Caco-2 (cell line): ENCODE results near the gene ACO1. TPM values are rescaled to one million over a fixed set of nuclear protein-coding genes. Genes with fewer than 3 reads are reported as not detected.

Experiments
- BruUV-seq: library from RNA; stranded (reverse); fragments of 400-500 nt; replicated peaks from 2 replicates; lab custom pipeline; 2021; lab: Mats Ljungman, UMichigan
- CTCF ChIA-PET: fragments of 300-600 bp; sonication (Branson Sonifier 250); formaldehyde crosslinking; loops from one replicate; lab custom pipeline; 2022; ENCODE audit warnings: antibody characterized with exemption; lab: Charles Lee
- POLR2A ChIA-PET: fragments of 300-600 bp; sonication (Branson Sonifier 250); formaldehyde crosslinking; loops from one replicate; lab custom pipeline; 2022; ENCODE audit warnings: antibody characterized with exemption; lab: Charles Lee
- DNase-seq, 2 experiments: peaks; one replicate each; pipeline versions ENCODE4 v3.0.0 to v3.0.0-alpha.2; 2020 to 2022
- H3K27me3 ChIP-seq: replicated peaks from 2 replicates; pipeline ENCODE4 v1.6.0; 2011; ENCODE audit warnings: low read length; ENCODE audit not compliant: control insufficient read depth, insufficient read depth
- H3K36me3 ChIP-seq: 2 replicates; pipeline ENCODE4 v1.5.1; 2011; ENCODE audit warnings: low read length; ENCODE audit not compliant: control insufficient read depth, insufficient read depth
- H3K4me1 ChIP-seq: fragments of 250-450 bp; sonication (Bioruptor Pico); 2 replicates; pipeline ENCODE4 v1.5.1; 2020; ENCODE audit warnings: mild to moderate bottlenecking
- H3K4me3 ChIP-seq: 2 replicates; pipeline ENCODE4 v1.5.1; 2011; ENCODE audit warnings: low read depth, mild to moderate bottlenecking, control low read depth, low read length
- H3K9me3 ChIP-seq: fragments of 250-450 bp; sonication (Bioruptor Pico); 2 replicates; pipeline ENCODE4 v1.5.1; 2020; ENCODE audit warnings: mild to moderate bottlenecking, moderate library complexity
- H3K27ac Mint-ChIP-seq: one replicate; pipeline ENCODE4 v1.8.0; 2022; ENCODE audit warnings: mixed read lengths; ENCODE audit not compliant: unreplicated experiment
- H3K27me3 Mint-ChIP-seq: one replicate; pipeline ENCODE4 v1.8.0; 2022; ENCODE audit warnings: mixed read lengths; ENCODE audit not compliant: insufficient read depth, unreplicated experiment
- H3K36me3 Mint-ChIP-seq: one replicate; pipeline ENCODE4 v1.8.0; 2022; ENCODE audit warnings: mild to moderate bottlenecking, mixed read lengths; ENCODE audit not compliant: insufficient read depth, unreplicated experiment
- H3K4me1 Mint-ChIP-seq: one replicate; pipeline ENCODE4 v1.8.0; 2022; ENCODE audit warnings: low read depth, mixed read lengths; ENCODE audit not compliant: unreplicated experiment
- H3K4me3 Mint-ChIP-seq: one replicate; pipeline ENCODE4 v1.8.0; 2022; ENCODE audit warnings: mild to moderate bottlenecking, moderate library complexity, mixed read lengths; ENCODE audit not compliant: unreplicated experiment
- H3K9me3 Mint-ChIP-seq: one replicate; pipeline ENCODE4 v1.8.0; 2022; ENCODE audit warnings: mixed read lengths; ENCODE audit not compliant: unreplicated experiment
- intact Hi-C: fragments of 100-400 bp; cut with micrococcal nuclease; formaldehyde crosslinking; loops from one replicate; pipeline ENCODE4 v1.10.0; 2022; ENCODE audit not compliant: unreplicated experiment
- total RNA-seq: library from RNA; stranded (reverse); gene quantifications from 2 replicates; pipeline ENCODE4 v1.2.3, GENCODE V29; 2022
- TF ChIP-seq, protein P1 (sequence below), 2 experiments: fragments of 200-600 bp in 1 of 2; IDR thresholded peaks; 1 replicate in 1 of 2; 2 replicates in 1 of 2; pipeline versions ENCODE4 v1.5.1 to v1.8.0; 2011 to 2022; ENCODE audit warnings: antibody characterized with exemption in 1 of 2, control low read depth in 1 of 2, inconsistent platforms in 1 of 2, low read depth in 1 of 2, low read length in 1 of 2, mild to moderate bottlenecking in 1 of 2, moderate library complexity in 1 of 2; ENCODE audit not compliant: insufficient read depth in 1 of 2, severe bottlenecking in 1 of 2, unreplicated experiment in 1 of 2

The ACO1 gene
- total RNA-seq, 1 experiment from 2014 or later, result 54.7 TPM

DNA sequence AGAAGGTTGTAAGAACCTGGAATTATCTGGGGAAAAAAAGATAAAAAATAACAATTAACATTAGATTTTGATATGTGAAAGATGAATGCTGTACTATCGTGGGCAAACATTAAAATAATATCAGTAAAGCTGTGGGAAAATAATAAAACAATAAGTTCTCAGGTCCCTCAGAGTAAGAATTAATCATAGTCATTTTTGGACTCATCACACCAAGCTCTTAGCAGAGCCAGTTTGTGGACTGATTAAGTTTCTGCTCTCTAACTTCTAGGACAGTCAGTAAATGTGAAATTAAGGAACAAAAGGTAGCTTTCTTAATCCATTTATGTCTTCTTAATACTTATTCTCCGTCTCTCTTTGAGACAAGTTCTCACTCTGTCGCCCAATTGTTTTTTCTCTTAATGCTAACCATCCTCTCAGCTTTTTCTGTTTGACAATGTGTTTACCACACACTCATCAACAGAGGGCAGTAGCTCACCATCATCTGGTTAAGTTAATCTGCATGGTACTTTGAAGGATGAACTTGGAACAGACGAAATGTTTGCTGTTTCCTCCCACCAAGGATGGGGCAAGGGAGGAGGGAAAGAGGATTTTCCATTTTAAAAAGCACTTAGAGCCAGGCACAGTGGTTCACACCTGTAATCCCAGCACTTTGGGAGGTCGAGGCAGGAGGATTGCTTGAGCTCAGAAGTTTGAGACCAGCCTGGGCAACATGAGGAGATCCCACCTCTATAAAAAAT lies 5.3 kb upstream of the ACO1 start:
- H3K9me3 Mint-ChIP-seq, result no peaks in the 10 kb centered on the region
- H3K27me3 ChIP-seq, result no peaks in the 10 kb centered on the region
- POLR2A ChIA-PET, result interaction anchor here (1.6 kb wide), 1 partner anchor 147 kb away, joined by 7 read pairs; the partner anchor contains the start of gene RIGI
- CTCF ChIA-PET, result interaction anchor here (0.5 to 4.9 kb wide), 14 partner anchors 48 to 875 kb away, joined by 3 to 115 read pairs (median 8); partner anchors contain the start of genes NDUFB6 and RIGI
- DNase-seq, result peak; percentile 50 to 70
- H3K4me1 ChIP-seq, result 0 out of 2 replicates have a peak, but pooled peaks cover 4% of the 10 kb centered on the region
- H3K4me3 Mint-ChIP-seq, result no peak overlapping the region
- peaks cover 24% of the 10 kb centered on the region for H3K4me1 Mint-ChIP-seq
- H3K27ac Mint-ChIP-seq, result no peak overlapping the region
- H3K36me3 Mint-ChIP-seq, result no peaks in the 10 kb centered on the region
- no peaks in the 10 kb centered on the region for H3K9me3 ChIP-seq
- no peaks in the 10 kb centered on the region for H3K36me3 ChIP-seq
- H3K4me3 ChIP-seq, result no peak overlapping the region
- TF ChIP-seq, protein P1, sequence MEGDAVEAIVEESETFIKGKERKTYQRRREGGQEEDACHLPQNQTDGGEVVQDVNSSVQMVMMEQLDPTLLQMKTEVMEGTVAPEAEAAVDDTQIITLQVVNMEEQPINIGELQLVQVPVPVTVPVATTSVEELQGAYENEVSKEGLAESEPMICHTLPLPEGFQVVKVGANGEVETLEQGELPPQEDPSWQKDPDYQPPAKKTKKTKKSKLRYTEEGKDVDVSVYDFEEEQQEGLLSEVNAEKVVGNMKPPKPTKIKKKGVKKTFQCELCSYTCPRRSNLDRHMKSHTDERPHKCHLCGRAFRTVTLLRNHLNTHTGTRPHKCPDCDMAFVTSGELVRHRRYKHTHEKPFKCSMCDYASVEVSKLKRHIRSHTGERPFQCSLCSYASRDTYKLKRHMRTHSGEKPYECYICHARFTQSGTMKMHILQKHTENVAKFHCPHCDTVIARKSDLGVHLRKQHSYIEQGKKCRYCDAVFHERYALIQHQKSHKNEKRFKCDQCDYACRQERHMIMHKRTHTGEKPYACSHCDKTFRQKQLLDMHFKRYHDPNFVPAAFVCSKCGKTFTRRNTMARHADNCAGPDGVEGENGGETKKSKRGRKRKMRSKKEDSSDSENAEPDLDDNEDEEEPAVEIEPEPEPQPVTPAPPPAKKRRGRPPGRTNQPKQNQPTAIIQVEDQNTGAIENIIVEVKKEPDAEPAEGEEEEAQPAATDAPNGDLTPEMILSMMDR (IDR thresholded peaks at IDR 0.05; ENCODE audit: insufficient read depth in 1 of 2, low read depth in 1 of 2, low read length in 1 of 2, severe bottlenecking in 1 of 2, unreplicated experiment in 1 of 2), result peak; percentile 54 to 70
- intact Hi-C loops, result loop anchor here (1.0 to 2.0 kb wide), 6 partner anchors 47 to 590 kb away; partner anchors contain the start of gene RIGI
- peaks cover 8% of the 10 kb centered on the region for H3K27me3 Mint-ChIP-seq
- no TSS peak for BruUV-seq

DNA sequence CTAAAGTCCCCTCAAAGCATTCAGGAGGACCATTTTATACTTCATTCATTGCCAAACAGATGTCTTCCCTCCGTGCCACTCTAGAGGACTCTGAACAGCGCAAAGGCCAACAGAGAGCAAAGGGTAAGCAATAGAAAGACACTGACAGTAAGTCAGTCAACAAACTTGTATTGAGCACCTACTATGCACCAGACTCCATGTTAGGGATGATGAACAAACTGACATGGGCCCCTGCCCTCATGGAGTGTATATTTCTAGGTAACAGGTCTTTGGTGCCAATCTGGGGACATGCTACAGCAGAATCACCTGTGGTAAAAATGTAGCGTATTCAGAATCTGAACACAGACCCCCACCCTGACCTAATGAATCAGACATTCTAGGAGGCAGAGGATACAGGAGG lies 3.5 kb upstream of the ACO1 start:
- no peak for DNase-seq
- H3K9me3 Mint-ChIP-seq, result no peaks in the 10 kb centered on the region
- H3K27me3 Mint-ChIP-seq, result peaks cover 8% of the 10 kb centered on the region
- Histone ChIP-seq H3K36me3 (no peaks in the 10 kb centered on the region), H3K27me3 (no peaks in the 10 kb centered on the region), H3K9me3 (no peaks in the 10 kb centered on the region), H3K4me3 (no peak overlapping the region), H3K4me1 (0 out of 2 replicates have a peak, but pooled peaks cover 4% of the 10 kb centered on the region)
- TF ChIP-seq, protein P1 (IDR thresholded peaks at IDR 0.05; ENCODE audit: insufficient read depth in 1 of 2, low read depth in 1 of 2, low read length in 1 of 2, severe bottlenecking in 1 of 2, unreplicated experiment in 1 of 2), result no peak
- CTCF ChIA-PET, result interaction anchor here (3.0 to 4.9 kb wide), 2 partner anchors 145 to 200 kb away, joined by 113 to 115 read pairs; partner anchors contain the start of gene RIGI
- POLR2A ChIA-PET, result no interaction called here
- BruUV-seq, result no TSS peak
- intact Hi-C loops, result no loop called here
- H3K4me1 Mint-ChIP-seq, result peaks cover 24% of the 10 kb centered on the region
- H3K4me3 Mint-ChIP-seq, result no peak overlapping the region
- H3K27ac Mint-ChIP-seq, result no peak overlapping the region
- no peaks in the 10 kb centered on the region for H3K36me3 Mint-ChIP-seq

DNA sequence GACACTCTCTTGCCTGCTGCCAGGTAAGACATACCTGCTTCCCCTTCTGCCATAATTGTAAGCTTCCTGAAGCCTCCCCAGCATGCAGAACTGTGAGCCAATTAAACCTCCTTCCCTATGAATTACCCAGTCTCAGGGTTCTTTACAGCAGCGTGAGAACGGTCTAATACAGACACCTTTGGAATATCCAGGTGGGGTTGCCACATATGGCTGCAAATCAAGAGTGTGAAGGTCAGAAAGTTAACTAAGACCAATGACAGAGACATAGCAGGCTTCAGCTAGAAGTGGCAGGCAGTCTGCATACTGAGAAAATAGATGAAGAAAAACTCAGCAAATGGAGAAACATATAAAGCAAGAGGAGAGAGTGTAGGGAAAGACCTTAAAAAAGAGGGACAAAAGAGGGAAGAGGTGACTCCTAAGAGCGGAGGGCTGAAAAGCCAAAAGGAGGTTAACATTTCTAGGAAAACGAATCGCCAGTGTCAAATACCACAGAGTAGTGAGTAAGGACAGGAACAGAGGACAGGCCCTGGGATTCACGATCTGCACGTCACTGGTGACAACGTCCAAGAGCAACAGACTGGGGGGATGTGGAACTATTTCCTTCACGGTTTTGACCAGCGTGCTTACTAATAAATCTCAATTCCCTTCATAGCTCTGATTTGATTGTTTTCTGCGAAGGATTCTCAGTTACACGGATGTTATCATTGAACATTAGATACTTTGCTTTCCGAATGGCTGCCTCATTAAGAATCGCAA lies 1.7 kb upstream of the ACO1 start:
- no peak for DNase-seq
- BruUV-seq, result no TSS peak
- Mint-ChIP-seq H3K27me3 (peaks cover 8% of the 10 kb centered on the region), H3K27ac (no peak overlapping the region), H3K36me3 (no peaks in the 10 kb centered on the region), H3K9me3 (no peaks in the 10 kb centered on the region), H3K4me3 (peak overlapping the region; percentile 25), H3K4me1 (peaks cover 24% of the 10 kb centered on the region)
- Histone ChIP-seq H3K4me1 (0 out of 2 replicates have a peak, but pooled peaks cover 4% of the 10 kb centered on the region), H3K27me3 (no peaks in the 10 kb centered on the region), H3K36me3 (no peaks in the 10 kb centered on the region), H3K4me3 (no peak overlapping the region), H3K9me3 (no peaks in the 10 kb centered on the region)
- TF ChIP-seq, protein P1 (IDR thresholded peaks at IDR 0.05; ENCODE audit: insufficient read depth in 1 of 2, low read depth in 1 of 2, low read length in 1 of 2, severe bottlenecking in 1 of 2, unreplicated experiment in 1 of 2), result no peak
- intact Hi-C loops, result no loop called here
- POLR2A ChIA-PET, result no interaction called here
- CTCF ChIA-PET, result interaction anchor here (0.8 to 3.0 kb wide), 4 partner anchors 44 to 189 kb away, joined by 3 to 25 read pairs (median 8); partner anchors contain the start of gene RIGI
